Measurements from ENCODE around the gene MYEOV. TPM values are rescaled to one million over a fixed set of nuclear protein-coding genes. Genes with fewer than 3 reads are reported as not detected.

The MYEOV gene
- under 1 TPM in 4 of 5 donors, not detected in 1; 0.36 to 0.72 (median 0.63) TPM for polyA plus RNA-seq (ENCODE audit: insufficient read depth in 1 of 5, insufficient read length in 5 of 5, low replicate concordance in 1 of 5)
- long read RNA-seq, donor 1: 0 reads
- long read RNA-seq, donor 2: 0 reads
- long read RNA-seq, donor 3: 0 reads
- long read RNA-seq, donor 4: 0 reads
- long read RNA-seq, donor 5: 0 reads
- long read RNA-seq, donor 6: 0 reads
- long read RNA-seq, donor 7: 0 reads
- long read RNA-seq, donor 8, partial matches to known transcripts: 0 of 1 reads
- long read RNA-seq, donor 8, other reads (novel, unspliced or antisense): 0 of 1 reads

GRCh38 chr11:69293819-69294505 lies at the start of gene MYEOV:
TSS of gene MYEOV (plus strand) at chr11:69294155. CDS start at chr11:69295355, 1,200 bp downstream.
- no peak for DNase-seq

GRCh38 chr11:69244266-69244665 lies 49.7 kb upstream of the MYEOV start:
- no peak for DNase-seq

- DNase-seq: no peak
Measured at GRCh38 chr11:69245041-69245440, 48.9 kb upstream of the MYEOV start.

- no peak for DNase-seq
Measured at GRCh38 chr11:69245491-69246345, 48.2 kb upstream of the MYEOV start.

- peak in 1 of 2 donors; percentile 21 for DNase-seq
Measured at GRCh38 chr11:69249311-69250185, 44.4 kb upstream of the MYEOV start.

- no peak for DNase-seq
Measured at GRCh38 chr11:69250186-69251056, 43.5 kb upstream of the MYEOV start.

GRCh38 chr11:69251057-69251393 lies 42.9 kb upstream of the MYEOV start:
- no peak for DNase-seq

GRCh38 chr11:69251639-69252489 lies 42.1 kb upstream of the MYEOV start:
- DNase-seq: no peak

GRCh38 chr11:69252490-69252837 lies 41.5 kb upstream of the MYEOV start:
- DNase-seq: no peak

- DNase-seq: no peak
Measured at GRCh38 chr11:69253028-69253427, 40.9 kb upstream of the MYEOV start.

- no peak for DNase-seq
Measured at GRCh38 chr11:69257134-69257533, 36.8 kb upstream of the MYEOV start.

GRCh38 chr11:69257838-69258658 lies 35.9 kb upstream of the MYEOV start:
- DNase-seq: no peak

GRCh38 chr11:69259096-69259495 lies 34.9 kb upstream of the MYEOV start:
- DNase-seq: no peak

GRCh38 chr11:69260622-69261021 lies 33.3 kb upstream of the MYEOV start:
- DNase-seq: no peak

- no peak for DNase-seq
Measured at GRCh38 chr11:69261116-69261515, 32.8 kb upstream of the MYEOV start.

GRCh38 chr11:69262918-69263735 lies 30.8 kb upstream of the MYEOV start:
- DNase-seq: no peak

- DNase-seq: no peak
Measured at GRCh38 chr11:69263736-69264052, 30.3 kb upstream of the MYEOV start.

GRCh38 chr11:69264486-69264885 lies 29.5 kb upstream of the MYEOV start:
- DNase-seq: no peak

Measured in right lung (tissue), 10 donors.